ENCODE data around the gene COL5A1. TPM values are rescaled to one million over a fixed set of nuclear protein-coding genes. Genes with fewer than 3 reads are reported as not detected.

Gene COL5A1
- total RNA-seq, 1 donor = 295 TPM

DNA sequence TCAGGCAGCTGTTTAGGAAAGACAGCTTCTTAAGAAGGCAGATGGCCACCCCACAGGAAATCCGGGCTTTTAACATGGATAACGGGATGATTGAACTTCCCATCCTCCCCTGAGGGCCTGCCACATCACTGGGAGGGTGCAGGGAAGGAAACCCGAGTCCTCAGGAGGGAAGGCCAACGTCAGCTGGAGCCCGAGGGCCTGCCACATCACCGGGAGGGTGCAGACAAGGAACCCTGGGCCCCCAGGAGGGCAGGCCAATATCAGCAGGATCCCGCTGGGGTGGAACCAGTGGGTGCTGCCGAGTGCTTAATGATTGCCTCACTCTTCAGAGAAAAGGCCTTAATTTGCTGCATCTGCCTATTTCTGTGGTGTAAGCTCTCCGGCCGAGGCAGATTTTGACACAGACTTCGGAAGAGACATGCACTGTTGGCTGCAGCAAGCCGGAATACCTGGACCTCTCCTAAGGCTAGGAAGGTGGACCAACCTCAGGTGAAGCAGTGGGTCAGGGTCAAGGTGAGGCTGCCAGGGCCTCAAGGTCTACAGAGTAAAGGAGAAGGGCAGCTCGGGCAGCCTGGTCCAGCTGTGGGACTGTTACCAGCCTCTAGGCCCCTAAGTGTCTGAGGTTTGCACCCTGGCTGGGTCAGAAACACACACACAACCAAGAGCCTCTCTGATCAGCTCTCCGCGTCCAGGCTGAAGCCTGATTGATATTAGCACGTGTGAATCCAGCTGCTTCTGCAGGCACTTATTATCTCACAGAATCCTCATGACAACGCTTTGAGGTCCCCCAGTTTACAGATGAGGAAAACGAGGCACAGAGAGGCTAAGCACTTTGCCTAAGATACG, 14.8 kb upstream of the COL5A1 start:
- H3K4me3 ChIP-seq (ENCODE audit: low read depth, low read length) = no peak overlapping the region
- peak; percentile 96 for DNase-seq (ENCODE audit: low read depth)
- TF ChIP-seq, protein P1, sequence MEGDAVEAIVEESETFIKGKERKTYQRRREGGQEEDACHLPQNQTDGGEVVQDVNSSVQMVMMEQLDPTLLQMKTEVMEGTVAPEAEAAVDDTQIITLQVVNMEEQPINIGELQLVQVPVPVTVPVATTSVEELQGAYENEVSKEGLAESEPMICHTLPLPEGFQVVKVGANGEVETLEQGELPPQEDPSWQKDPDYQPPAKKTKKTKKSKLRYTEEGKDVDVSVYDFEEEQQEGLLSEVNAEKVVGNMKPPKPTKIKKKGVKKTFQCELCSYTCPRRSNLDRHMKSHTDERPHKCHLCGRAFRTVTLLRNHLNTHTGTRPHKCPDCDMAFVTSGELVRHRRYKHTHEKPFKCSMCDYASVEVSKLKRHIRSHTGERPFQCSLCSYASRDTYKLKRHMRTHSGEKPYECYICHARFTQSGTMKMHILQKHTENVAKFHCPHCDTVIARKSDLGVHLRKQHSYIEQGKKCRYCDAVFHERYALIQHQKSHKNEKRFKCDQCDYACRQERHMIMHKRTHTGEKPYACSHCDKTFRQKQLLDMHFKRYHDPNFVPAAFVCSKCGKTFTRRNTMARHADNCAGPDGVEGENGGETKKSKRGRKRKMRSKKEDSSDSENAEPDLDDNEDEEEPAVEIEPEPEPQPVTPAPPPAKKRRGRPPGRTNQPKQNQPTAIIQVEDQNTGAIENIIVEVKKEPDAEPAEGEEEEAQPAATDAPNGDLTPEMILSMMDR (IDR thresholded peaks at IDR 0.05; ENCODE audit: insufficient read depth, low read depth, low read length) = no peak

DNA sequence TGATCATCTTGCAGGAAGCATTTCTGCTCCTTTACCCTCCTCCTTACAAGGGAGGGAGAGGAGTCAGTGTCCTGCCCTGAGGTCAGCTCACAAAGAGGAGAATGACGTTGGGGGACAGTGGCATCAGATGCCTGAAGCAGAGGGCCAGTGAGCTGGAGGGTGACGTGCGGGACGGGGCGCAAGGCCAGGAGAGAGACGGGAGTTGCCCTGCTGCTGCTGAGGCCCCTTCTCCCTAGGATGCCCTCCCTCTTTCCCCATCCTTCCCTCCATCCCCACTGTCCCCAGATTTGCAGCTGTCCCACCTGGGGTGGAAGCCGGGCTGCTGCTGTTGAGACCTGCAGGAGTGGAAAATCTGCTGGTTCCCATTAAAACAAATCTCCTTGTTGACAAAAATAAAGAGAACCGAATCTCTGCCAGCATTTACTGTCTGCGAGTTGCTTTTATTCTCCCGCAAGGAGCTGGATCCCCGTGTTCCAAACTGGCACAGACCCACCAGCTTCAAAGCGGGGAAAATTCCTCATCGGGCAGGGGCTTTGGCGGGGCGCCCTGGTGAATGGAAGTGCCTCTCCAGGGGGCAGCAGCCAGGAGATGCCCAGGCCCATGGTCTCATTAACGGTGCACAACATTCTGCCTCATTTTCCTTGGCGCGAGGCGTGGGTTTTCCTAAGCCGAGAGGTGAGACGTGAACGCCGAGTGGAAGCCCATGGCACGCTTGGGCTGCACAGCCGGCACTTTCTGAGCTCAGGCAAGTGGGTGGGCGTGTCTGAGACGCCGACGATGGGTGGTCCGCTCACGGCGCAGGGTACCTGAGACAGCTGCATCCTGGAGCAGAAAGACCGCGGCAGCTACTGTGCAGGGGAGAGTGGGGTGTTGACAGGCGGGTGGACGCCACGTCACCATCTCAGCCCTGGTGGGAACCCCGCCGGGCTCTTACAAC, 13.9 kb upstream of the COL5A1 start:
- DNase-seq (ENCODE audit: low read depth) = no peak
- H3K4me3 ChIP-seq (ENCODE audit: low read depth, low read length) = no peak overlapping the region
- TF ChIP-seq, protein P1 (IDR thresholded peaks at IDR 0.05; ENCODE audit: insufficient read depth, low read depth, low read length) = no peak

DNA sequence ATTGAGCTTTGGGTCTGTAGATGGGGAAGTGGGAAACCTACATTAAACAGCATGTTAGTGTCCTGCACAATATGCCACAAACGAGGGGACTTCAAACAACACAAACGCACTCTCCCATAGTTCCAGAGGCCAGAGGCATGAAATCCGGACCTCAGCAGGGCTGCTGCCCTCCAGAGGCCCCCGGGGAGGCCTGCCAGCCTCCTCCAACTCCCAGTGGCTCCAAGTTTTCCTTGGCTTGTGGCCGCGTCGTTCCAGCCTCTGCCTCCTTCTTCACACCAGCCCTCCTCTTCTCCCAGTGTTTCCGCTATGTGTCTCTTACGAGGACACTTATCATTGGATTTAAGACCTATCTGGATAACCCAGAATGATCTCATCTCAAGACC, 13.3 kb upstream of the COL5A1 start:
- no peak for DNase-seq (ENCODE audit: low read depth)
- TF ChIP-seq, protein P1 (IDR thresholded peaks at IDR 0.05; ENCODE audit: insufficient read depth, low read depth, low read length) = no peak
- no peak overlapping the region for H3K4me3 ChIP-seq (ENCODE audit: low read depth, low read length)

DNA sequence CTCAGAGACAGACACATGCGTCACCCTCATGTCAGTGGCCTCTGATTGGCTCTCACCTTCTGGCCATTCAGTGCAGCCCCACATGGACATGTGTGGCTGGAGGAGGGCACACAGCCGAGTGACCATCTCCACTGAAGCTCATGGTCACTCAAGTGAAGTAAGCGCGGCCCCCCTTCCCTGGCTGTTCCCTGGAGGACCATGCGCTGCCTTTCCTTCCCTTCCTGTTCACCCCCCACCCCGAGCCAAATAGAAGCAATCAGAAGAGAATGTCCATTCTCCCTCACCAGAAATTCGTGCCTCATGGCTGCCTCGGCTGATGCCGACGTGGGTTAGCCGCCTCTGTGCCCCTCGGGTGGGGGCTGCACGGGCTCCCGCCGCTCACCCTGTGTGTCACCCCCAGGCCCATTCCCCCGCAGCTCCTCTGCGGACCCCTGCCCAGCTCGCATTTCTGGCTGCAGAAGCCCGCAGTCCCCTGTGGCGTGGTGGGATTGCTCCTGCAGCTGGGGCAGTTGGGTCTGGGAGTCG, 12.5 kb upstream of the COL5A1 start:
- no peak for DNase-seq (ENCODE audit: low read depth)
- H3K4me3 ChIP-seq (ENCODE audit: low read depth, low read length) = no peak overlapping the region
- TF ChIP-seq, protein P1 (IDR thresholded peaks at IDR 0.05; ENCODE audit: insufficient read depth, low read depth, low read length) = no peak

DNA sequence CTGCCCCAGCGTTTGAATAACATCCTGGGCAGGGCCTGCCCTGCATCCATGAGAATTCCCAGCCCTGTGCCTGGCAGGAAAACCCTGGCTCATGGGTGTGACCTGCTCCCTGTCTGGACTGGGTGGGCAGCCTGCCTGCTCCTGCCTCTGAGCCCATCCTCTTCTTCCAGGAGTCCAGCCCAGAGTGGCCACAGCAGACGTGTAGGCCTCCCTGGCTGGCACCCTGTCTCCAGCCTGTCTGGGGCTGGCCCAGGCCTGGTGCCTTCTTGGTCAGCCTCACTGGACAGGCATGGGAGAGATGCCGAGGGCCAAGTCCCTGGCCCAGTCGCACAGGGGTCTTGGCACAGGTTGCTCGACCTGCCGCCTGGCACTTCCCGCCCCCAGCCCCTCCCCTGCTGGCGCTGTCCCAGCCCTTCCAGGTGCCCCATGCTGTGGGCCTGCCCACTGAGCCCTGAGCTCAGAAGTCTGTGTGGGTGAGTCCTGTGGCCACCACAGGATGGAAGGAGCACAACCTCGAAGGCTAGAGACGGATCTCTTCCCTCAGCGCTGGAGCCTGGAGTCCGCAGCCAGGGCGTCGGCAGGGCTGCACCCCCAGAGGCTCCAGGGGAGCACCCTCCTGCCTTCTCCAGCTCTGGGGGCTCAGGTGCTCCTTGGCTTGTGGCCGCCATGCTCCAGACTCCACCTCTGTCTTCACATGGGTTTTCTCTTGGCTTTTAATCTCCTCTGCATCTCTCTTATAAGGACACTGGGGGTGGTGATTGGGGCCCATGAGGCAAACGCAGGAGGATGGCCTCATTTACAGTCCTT, 11.8 kb upstream of the COL5A1 start:
- TF ChIP-seq, protein P1 (IDR thresholded peaks at IDR 0.05; ENCODE audit: insufficient read depth, low read depth, low read length) = no peak
- no peak for DNase-seq (ENCODE audit: low read depth)
- H3K4me3 ChIP-seq (ENCODE audit: low read depth, low read length) = no peak overlapping the region

DNA sequence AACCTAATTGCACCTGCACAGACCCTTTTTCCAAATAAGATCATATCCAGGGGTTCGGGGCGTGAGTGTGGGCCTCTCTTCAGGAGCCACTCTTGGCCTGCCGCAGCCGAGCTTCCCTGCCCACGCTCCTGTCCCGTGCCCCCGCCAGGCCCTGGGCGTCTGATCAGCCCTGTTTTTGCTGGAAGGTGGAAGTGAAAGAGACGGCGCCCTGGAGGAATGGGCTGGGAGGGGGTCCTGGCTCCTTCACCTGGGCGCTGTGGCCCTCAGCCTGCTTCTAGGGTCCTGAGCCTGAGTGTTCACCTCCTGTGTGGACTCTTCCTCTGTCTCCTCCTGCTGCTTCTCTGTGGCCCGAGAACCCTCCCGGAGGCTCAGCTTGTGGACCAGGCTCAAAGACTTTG, 11.2 kb upstream of the COL5A1 start:
- no peak for DNase-seq (ENCODE audit: low read depth)
- no peak overlapping the region for H3K4me3 ChIP-seq (ENCODE audit: low read depth, low read length)
- TF ChIP-seq, protein P1 (IDR thresholded peaks at IDR 0.05; ENCODE audit: insufficient read depth, low read depth, low read length) = no peak

Measured in fibroblast of villous mesenchyme (primary cell).